SJCRH30 (cell line): ENCODE measurements around the gene TRIM41. TPM values are rescaled to one million over a fixed set of nuclear protein-coding genes. Genes with fewer than 3 reads are reported as not detected.
"Not testable (repeated sequence)": the region's sequence is repeated elsewhere in the genome, so short reads cannot be mapped to it uniquely, and the experiment has no call there.

Source experiments
- DNase-seq, 2 experiments: peaks; one replicate each; pipeline ENCODE4 v3.0.0-alpha.2; 2015 to 2020
- H3K27ac ChIP-seq: fragments of 250-450 bp; sonication (Bioruptor Pico); 2 replicates; pipeline ENCODE4 v1.5.1; 2020; ENCODE audit warnings: mild to moderate bottlenecking, moderate library complexity
- H3K27me3 ChIP-seq: fragments of 250-450 bp; sonication (Bioruptor Pico); 2 replicates; pipeline ENCODE4 v1.5.1; 2020; ENCODE audit warnings: mild to moderate bottlenecking, moderate library complexity
- H3K36me3 ChIP-seq: fragments of 250-450 bp; sonication (Bioruptor Pico); 2 replicates; pipeline ENCODE4 v1.5.1; 2020; ENCODE audit warnings: mild to moderate bottlenecking, moderate library complexity
- H3K4me1 ChIP-seq: fragments of 250-450 bp; sonication (Bioruptor Pico); 2 replicates; pipeline ENCODE4 v1.5.1; 2020; ENCODE audit warnings: mild to moderate bottlenecking, moderate library complexity
- H3K4me3 ChIP-seq: fragments of 250-450 bp; sonication (Bioruptor Pico); 2 replicates; pipeline ENCODE4 v1.5.1; 2020; ENCODE audit warnings: mild to moderate bottlenecking, moderate library complexity
- H3K9me3 ChIP-seq: fragments of 250-450 bp; sonication (Bioruptor Pico); replicated peaks from 2 replicates; pipeline ENCODE4 v1.5.1; 2020; ENCODE audit warnings: mild to moderate bottlenecking, moderate library complexity
- total RNA-seq: library from RNA; depleted of rRNA; stranded (reverse); fragments of >200 nt; shearing (Covaris generic); gene quantifications from 2 replicates; pipeline ENCODE4 v1.2.3, GENCODE V29; 2014

TRIM41 gene
- total RNA-seq, 1 experiment from 2014 or later = 17.8 TPM

DNA sequence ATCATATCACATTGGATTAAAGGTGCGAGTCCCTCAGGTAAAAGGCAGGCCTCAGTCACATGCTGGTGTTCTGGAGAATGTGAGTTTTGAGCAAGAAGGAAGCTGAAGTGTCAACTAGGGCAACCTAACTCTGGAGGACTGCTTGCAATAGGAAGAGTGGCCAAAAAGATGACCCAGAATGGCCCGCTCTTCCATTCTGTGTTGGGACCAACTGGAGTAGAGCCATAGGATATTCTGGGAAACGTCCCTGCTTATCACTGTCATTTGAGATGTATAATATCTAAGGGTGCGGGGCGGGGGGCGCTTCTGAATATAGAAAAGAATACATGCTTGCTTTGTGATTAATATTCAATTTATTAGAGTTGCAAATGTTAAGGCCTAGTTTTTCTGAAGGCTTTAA is 11.0 kb upstream of the TRIM41 start:
- DNase-seq = no peak
- H3K27ac ChIP-seq = no peak overlapping the region
- no peak overlapping the region for H3K4me3 ChIP-seq
- H3K36me3 ChIP-seq = no peaks in the 10 kb centered on the region
- H3K9me3 ChIP-seq = no peaks in the 10 kb centered on the region
- no peaks in the 10 kb centered on the region for H3K27me3 ChIP-seq
- H3K4me1 ChIP-seq = no peaks in the 10 kb centered on the region

DNA sequence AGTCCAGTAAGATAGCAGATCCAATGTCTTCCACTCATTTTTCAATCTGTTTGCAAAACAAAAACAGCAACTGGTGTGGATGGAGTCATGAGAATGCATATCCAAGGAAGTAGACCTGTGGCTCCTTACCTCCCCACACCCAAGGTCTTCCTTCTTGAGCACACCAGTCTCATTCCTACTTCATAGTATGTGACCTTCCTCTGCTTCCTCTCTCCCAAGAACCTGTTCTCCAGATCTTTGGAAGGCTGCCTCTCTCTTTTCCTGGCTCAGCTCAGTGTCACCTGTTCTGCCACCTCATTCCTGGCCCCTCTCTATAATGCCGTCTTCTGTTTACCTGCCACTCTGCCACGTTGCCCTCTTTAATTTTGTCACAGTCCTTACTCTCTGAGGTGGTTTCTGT is 10.1 kb upstream of the TRIM41 start:
- Histone ChIP-seq H3K27me3 (no peaks in the 10 kb centered on the region), H3K27ac (no peak overlapping the region), H3K9me3 (no peaks in the 10 kb centered on the region), H3K4me3 (no peak overlapping the region), H3K4me1 (no peaks in the 10 kb centered on the region), H3K36me3 (no peaks in the 10 kb centered on the region)
- DNase-seq = no peak

DNA sequence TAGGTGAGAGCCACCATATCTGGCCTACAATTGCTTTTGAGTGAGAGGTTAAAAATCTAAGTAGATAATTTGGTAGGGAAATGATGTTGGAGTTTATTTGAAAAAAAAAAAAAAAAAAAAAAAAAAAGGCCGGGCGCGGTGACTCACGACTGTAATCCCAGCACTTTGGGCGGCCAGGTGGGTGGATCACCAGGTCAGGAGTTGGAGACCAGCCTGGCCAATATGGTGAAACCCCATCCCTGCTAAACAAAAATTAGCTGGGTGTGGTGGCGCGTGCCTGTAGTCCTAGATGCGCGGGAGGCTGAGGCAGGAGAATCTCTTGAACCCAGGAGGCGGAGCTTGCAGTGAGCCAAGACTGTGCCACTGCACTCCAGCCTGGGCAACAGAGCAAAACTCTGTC is 8.8 kb upstream of the TRIM41 start:
- H3K4me3 ChIP-seq, DNase-seq, H3K27me3 ChIP-seq, H3K27ac ChIP-seq, H3K36me3 ChIP-seq, H3K9me3 ChIP-seq, H3K4me1 ChIP-seq: not testable (repeated sequence)

DNA sequence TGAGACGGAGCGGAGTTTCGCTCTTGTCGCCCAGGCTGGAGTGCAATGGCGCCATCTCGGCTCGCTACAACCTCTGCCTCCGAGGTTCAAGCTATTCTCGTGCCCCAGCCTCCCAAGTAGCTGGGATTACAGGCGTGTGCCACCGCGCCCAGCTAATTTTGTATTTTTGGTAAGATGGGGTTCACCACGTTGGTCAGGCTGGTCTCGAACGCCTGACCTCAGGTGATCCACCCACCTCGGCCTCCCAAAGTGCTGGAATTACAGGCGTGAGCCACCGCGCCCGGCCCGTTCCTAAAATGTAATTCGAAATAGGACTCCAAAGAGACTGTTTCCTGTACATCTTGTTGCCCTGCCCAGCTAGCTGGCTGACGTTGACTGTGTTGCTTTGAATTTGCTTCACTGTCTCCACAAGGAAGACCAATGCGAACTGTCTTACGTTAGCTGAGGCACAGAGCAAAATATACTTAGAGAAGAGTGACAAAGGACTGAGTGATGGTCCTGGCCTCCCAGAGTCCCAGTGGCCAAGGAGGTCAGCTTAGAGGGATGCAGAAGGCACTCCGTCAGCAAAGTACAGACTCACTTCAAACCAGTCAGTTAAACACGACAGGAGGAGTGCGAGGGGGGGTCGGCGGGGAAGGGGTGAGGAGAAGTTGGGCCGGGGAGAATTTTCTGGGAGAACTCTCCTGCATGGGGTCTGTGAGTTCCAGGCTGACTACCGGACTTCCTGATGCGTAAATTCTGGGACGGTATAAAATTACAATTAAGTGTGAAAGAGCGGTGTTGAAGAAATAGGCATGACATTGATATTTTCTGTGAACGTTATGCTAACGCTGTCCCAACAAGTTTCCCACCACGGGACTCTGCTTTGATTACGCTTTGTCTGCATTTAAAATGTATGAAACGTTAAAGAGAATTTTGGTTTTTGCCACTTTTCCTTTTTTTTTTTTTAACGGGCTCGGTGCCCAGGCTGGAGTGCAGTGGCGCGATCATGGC is 6.8 kb upstream of the TRIM41 start:
- Histone ChIP-seq H3K36me3 (no peaks in the 10 kb centered on the region), H3K4me3 (peak overlapping the region; percentile 51), H3K9me3 (no peaks in the 10 kb centered on the region), H3K27me3 (no peaks in the 10 kb centered on the region), H3K4me1 (no peaks in the 10 kb centered on the region), H3K27ac (no peak overlapping the region)
- DNase-seq = peak; percentile 53 to 68

DNA sequence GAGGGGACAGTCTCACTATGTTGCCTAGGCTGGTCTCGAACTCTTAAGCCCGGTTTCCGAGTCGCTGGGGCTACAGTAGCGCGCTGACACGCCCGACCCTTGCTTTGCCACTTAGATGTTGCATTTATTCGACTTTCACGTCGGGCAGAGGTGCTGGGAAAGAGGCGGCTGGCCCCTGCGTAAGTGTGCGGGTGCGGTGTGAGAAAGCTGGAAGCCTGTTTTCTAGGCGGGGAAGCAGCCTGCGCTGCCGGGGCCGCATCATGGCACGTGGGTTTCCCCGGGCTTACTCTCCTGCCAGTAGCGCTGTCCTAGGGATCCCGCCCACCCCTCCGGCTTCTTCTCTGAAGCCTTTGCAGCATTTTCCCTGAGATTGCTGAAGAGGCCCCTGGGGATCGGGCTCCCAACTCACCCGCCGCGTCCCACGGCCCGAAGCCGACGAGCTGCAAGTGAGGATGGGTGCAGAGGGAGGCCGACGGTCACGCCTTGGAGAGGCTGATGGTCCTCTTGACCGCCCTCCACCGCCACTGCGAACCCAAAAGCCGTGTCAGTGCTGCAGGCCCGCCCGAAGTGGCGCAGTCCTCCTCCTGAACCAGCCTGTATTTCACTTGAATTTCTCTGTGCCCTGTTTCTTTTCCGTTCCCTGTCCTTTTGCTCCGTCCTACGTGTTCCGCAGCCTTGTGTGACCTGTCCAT is 5.8 kb upstream of the TRIM41 start:
- H3K27ac ChIP-seq = no peak overlapping the region
- peak; percentile 73 to 78 for DNase-seq
- H3K27me3 ChIP-seq = no peaks in the 10 kb centered on the region
- no peaks in the 10 kb centered on the region for H3K4me1 ChIP-seq
- no peaks in the 10 kb centered on the region for H3K9me3 ChIP-seq
- no peaks in the 10 kb centered on the region for H3K36me3 ChIP-seq
- peak overlapping the region; percentile 51 for H3K4me3 ChIP-seq

DNA sequence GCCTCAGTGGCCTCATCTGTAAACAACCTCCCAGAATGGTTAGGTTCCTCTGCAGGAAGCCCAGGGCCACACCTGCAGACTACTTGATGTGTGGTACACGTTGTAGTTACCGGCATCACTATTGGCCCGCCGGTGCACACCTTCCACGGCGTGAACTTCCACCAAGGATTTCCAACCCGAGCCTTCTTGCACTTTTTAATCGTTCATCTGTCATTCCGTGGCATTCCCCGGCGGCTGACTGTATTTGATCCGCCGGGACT is 5.3 kb upstream of the TRIM41 start:
- H3K27ac ChIP-seq = no peak overlapping the region
- no peaks in the 10 kb centered on the region for H3K4me1 ChIP-seq
- H3K27me3 ChIP-seq = no peaks in the 10 kb centered on the region
- H3K9me3 ChIP-seq = no peaks in the 10 kb centered on the region
- H3K4me3 ChIP-seq = peak overlapping the region; percentile 51
- no peaks in the 10 kb centered on the region for H3K36me3 ChIP-seq
- DNase-seq = no peak

DNA sequence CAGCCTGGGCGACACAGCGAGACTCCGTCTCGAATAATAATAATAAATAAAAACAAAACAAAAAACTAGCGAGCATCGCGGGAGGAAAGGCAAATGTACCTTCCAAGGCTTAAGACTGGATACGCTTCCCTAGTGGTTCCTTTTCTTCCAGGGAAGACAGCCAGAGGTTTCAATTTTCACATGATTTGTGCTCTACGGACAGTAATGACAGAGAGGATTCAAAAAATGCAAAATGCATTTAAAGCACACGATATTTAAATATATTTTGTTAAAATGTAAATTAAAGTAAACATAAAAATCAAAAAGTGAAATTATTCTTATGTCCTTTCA is 4.3 kb upstream of the TRIM41 start:
- H3K4me1 ChIP-seq = no peaks in the 10 kb centered on the region
- no peak overlapping the region for H3K27ac ChIP-seq
- H3K27me3 ChIP-seq = no peaks in the 10 kb centered on the region
- no peaks in the 10 kb centered on the region for H3K9me3 ChIP-seq
- no peak for DNase-seq
- peak overlapping the region; percentile 42 for H3K4me3 ChIP-seq
- H3K36me3 ChIP-seq = no peaks in the 10 kb centered on the region

DNA sequence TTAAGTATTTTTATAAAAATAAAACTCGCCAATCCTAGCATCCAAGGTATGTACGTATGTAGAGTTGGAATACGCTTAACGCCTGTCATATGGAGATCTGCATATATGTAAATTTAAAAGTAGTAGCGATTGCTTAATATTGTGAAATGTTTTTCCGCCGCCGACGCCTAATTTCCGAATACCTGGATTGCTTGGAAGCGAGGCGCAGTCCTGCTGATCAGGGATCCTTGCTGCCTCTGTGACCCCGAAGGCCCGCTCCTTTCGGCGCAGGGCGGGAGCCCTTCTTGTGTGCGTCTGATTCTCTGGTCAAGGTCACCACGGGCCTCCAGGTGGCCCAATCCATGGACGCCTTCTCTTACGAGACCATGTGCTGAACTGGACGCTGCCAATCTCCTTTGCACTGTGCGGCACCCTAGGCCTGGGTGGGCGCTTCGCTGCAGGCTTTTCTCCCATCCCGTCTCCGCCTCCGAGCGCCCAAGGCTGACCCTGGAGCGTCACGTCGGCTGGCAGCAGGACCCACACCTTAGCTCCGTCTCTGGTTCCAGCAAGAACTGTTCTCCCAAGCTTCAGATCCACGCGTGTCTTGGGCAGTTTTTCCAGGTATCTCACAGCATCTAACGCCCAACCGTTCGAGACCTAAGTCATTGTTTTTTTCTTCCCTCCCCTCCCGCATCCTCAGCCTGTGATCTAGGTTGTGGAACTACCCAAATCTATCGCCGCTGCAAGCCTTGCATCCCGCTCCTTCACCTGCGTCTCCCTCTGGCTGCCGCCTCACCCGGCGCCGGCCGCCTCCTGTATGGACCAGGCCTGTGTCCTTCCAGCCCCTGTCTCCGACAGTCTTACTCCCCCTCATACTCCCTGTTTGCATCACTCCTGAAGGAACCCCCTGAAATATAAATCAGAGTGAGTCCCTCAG is 3.6 kb upstream of the TRIM41 start:
- no peak overlapping the region for H3K4me3 ChIP-seq
- H3K36me3 ChIP-seq = no peaks in the 10 kb centered on the region
- H3K27me3 ChIP-seq = no peaks in the 10 kb centered on the region
- no peak overlapping the region for H3K27ac ChIP-seq
- H3K4me1 ChIP-seq = no peaks in the 10 kb centered on the region
- no peaks in the 10 kb centered on the region for H3K9me3 ChIP-seq
- no peak for DNase-seq

DNA sequence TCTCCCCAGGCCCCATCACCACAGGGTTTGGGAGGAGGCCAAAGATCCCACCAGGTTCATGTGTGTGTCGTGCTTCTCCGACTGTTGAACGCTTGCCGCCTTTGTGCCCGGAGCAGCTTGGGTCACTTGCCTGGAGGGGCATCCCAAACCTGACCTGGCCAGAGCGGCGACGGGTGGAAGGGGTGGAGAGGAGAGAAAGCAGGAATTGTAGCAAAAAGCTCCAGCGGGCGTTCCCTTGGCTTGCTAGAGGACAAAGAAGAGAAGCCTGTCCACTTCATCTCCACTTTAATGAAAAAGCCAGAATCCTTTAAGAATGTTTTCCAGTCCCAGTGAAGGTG is 2.9 kb upstream of the TRIM41 start:
- Histone ChIP-seq H3K27me3 (no peaks in the 10 kb centered on the region), H3K27ac (no peak overlapping the region), H3K4me3 (no peak overlapping the region), H3K9me3 (no peaks in the 10 kb centered on the region), H3K36me3 (no peaks in the 10 kb centered on the region), H3K4me1 (no peaks in the 10 kb centered on the region)
- no peak for DNase-seq

DNA sequence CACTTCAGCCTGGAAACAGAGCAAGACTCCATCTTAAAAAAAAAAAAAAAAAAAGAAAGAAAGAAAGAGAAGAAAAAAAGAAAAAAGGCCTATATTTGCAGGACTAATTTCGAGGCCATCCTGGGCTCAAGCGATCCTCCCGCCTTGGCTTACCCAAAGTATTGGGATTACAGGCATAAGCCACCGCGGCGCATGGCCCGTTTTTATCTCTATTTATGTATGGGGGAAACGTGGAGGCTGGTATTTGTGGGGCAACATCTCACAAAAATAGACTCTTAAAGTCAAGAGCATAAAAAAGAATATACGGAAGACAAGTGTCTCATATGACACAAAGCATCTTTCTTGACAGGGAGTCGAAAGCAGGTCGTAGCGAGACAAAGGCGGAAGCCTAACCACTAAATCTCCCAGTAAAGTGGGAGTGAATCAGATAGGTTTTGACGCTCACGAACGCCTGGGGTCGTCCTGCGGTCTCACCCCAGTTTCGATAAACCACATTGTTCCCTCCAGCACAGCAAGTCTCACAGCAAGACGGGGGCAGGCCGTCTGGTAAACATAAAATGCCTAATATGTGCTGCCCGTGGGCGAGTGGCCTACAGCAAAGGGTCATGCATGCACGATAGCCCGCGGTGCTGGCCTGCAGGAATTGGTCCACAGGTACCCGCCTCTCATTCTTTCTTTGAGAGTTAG is 1.8 kb upstream of the TRIM41 start:
- no peak for DNase-seq
- Histone ChIP-seq H3K27ac (no peak overlapping the region), H3K4me1 (no peaks in the 10 kb centered on the region), H3K9me3 (no peaks in the 10 kb centered on the region), H3K36me3 (no peaks in the 10 kb centered on the region), H3K27me3 (no peaks in the 10 kb centered on the region), H3K4me3 (peak overlapping the region; percentile 95)

DNA sequence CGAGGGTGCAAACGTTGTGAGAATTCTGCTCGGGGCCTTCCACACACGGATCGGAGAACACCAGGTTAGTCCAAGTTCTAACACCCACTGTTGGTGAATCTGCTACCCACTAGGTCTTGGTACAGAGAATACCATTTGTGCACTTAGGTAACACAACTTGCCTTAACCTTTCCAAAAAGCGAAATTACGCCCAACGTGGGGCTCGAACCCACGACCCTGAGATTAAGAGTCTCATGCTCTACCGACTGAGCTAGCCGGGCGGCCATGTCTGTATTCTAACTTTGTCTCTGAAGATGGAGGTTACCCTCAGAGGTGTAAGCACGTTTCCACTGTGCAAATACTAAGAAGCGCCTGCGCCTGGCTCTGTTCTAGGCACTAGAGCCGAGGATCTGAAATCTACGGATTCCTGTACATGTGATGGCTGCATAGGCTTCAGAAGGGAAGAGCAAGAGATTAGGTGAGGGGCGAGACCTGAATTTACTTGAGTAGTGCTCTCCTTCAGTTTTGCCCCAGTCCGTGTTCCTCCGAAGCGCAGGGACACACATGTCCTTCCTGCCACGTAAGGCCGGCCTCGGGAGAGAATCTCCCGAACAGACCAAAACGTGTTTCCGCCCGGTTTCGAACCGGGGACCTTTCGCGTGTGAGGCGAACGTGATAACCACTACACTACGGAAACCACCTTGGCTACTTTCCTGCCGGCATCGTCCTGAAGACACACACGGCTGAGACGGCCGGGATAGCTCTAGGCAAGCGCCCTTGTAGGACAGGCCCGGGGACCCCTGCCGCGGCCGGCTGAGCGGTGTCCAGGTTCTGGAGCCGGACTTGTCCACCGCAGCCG is 1.1 kb upstream of the TRIM41 start:
- H3K9me3 ChIP-seq = no peaks in the 10 kb centered on the region
- no peaks in the 10 kb centered on the region for H3K36me3 ChIP-seq
- H3K4me1 ChIP-seq = no peaks in the 10 kb centered on the region
- H3K27me3 ChIP-seq = no peaks in the 10 kb centered on the region
- DNase-seq = peak; percentile 95 to 97
- peak overlapping the region; percentile 95 for H3K4me3 ChIP-seq
- H3K27ac ChIP-seq = peak overlapping the region; percentile 89

DNA sequence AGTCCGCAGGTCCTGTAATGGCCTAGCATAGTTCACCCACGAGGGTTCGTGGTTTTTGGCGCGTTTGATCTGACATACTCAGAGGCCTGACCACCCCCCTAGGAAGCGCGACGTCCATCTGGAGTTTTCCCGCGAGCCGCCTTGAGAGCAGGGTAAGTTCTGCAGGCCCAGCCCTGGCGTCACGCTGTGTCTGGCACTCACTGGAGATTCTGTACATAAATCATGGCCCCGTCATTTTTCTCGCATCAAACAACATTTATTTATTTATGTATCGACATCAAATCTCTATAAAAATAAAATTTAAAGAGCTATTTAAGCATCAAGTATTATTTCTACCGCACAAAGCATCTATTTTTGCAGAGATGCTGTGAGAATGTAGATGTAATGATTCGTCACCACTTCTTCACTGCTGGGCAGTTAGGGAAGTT is 437 bp upstream of the TRIM41 start:
- Histone ChIP-seq H3K4me1 (no peaks in the 10 kb centered on the region), H3K27ac (peak overlapping the region; percentile 89), H3K4me3 (peak overlapping the region; percentile 95), H3K9me3 (no peaks in the 10 kb centered on the region), H3K36me3 (no peaks in the 10 kb centered on the region), H3K27me3 (no peaks in the 10 kb centered on the region)
- no peak for DNase-seq

DNA sequence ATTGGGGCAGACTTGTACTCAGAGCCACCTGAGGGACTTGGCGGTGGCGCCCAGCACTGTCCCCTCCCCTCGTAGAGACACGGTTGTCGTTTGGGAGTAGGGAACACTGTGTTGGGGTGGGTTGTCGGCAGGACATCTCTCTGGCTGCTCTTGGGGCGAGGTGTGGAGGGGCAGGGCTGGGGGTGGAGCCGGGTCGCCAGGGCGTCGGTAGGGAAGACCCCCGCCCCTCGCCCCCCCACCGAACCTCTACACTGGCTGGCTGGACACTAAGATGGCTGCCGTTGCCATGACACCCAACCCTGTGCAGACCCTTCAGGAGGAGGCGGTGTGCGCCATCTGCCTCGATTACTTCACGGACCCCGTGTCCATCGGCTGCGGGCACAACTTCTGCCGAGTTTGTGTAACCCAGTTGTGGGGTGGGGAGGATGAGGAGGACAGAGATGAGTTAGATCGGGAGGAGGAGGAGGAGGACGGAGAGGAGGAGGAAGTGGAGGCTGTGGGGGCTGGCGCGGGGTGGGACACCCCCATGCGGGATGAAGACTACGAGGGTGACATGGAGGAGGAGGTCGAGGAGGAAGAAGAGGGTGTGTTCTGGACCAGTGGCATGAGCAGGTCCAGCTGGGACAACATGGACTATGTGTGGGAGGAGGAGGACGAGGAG is 778 bp downstream of the TRIM41 start:
- peak; percentile 73 to 76 for DNase-seq
- H3K27me3 ChIP-seq = no peaks in the 10 kb centered on the region
- H3K9me3 ChIP-seq = no peaks in the 10 kb centered on the region
- H3K27ac ChIP-seq = peak overlapping the region; percentile 89
- H3K4me3 ChIP-seq = peak overlapping the region; percentile 95
- no peaks in the 10 kb centered on the region; the same call in 1 of the 2 replicates for H3K36me3 ChIP-seq
- H3K4me1 ChIP-seq = no peaks in the 10 kb centered on the region
